Caki2 (cell line): ENCODE results near the gene PAPOLB. TPM values are rescaled to one million over a fixed set of nuclear protein-coding genes. Genes with fewer than 3 reads are reported as not detected.
"Not testable (repeated sequence)": the region's sequence is repeated elsewhere in the genome, so short reads cannot be mapped to it uniquely, and the experiment has no call there.

Experiments used
- DNase-seq: peaks from one replicate; pipeline ENCODE4 v3.0.0-alpha.2; 2015; ENCODE audit warnings: low read depth
- in situ Hi-C: cut with HindIII; loops from 2 replicates; pipeline ENCODE4 v1.10.0; 2016; ENCODE audit warnings: low sequenced_read_pairs, low pct_unique_long_range_greater_than_20kb, mixed read lengths
- total RNA-seq: library from RNA; depleted of rRNA; stranded (reverse); fragments of >200 nt; shearing (Covaris generic); gene quantifications from 2 replicates; pipeline ENCODE4 v1.2.3, GENCODE V29; 2014; ENCODE audit warnings: low replicate concordance; rRNA removed

Gene PAPOLB
- not detected in 2 replicates for total RNA-seq

DNA sequence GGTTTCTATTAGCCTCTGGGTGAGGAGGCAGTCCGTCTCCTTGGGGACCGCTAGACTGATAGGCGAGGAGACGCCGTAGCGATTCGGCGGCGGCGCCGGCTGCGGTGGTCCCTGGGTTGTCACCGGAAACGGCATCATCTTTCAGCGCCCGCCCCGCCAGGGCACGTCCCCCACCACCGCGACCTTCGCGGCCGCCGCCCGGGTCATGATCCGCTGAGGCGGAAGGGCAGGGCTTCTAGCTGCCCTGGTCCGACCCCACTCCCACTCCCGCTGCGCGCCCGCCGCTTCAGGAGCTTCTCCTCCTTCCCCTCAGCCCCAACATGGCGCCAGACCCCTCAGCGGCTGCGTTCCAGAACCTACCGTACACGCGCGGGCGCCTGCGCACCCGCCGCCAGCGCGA, at the start of gene PAPOLB:
Gene PAPOLB (minus strand): TSS at position 358 of the 400 bp plus-strand sequence. CDS start 220 bp downstream, at position 138.
- no peak for DNase-seq
- in situ Hi-C loops: no loop called here

DNA sequence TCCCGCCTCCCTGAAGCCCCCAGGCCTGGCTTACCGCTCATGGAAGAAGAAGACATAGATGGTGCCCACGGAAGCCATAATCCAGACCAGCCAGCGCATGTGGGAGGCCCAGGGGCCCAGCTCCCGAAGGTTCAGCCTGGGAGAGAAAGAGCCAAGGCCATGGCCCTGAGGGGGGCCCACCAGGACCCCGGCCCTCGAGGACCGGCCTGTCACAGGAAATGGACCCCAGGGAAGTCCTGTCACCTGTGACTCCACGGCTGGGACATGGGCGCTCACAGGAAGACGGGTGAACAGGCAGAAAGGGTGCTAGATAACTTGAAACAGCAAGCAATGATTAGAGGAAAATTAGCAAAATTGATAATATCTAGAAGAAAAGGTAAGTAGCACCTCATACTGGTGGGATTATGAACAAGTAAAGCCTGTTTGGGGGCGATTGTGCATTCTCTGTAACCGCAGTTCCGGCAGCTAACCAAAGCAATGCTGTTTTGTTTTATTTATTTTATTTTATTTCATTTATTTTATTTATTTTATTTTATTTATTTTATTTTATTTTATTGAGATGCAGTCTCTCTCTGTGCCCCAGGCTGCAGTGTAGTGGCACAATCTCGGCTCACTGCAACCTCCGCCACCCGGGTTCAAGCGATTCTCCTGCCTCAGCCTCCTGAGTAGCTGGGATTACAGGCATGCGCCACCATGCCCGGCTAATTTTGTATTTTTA, 49.4 kb upstream of the PAPOLB start:
- DNase-seq: no peak
- in situ Hi-C loops: no loop called here

DNA sequence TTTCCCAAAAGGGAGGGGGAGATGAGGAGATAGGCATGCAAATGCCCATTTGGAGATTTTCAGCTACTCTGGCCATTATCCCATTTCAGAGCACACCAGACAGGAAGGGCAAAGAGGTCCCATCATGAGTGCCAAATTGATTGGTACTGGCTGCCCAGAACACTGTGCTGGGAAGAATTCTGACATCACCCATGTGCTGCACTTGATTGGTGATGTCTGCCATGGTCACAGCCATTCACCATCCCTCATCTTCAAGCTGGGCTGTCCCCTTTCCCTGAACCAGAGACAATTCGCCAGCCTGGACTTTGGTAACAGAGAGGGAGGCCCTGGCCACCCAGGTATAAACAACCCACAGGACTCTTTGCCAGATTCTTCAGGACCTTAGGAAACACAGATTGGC, 44.9 kb upstream of the PAPOLB start:
- in situ Hi-C loops: no loop called here

DNA sequence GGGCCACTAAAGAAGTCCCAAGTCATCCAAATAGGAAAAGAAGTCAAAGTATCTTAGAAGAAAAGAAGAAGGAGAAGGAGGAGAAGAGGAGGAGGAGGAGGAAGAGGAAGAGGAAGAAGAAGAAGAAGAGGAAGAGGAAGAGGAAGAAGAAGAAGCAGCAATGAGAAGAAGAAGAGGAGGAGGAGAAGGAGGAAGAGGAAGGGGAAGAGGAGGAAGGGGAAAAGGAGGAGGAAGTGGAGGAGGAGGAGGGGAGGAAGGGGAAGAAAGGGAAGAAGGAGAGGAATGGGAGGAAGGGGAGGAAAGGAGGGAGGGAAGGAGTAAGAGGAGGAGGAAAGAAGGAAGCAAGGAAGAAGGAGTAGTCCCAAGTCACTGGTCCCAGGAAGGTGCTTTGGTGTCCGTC, 43.3 kb upstream of the PAPOLB start:
- DNase-seq: no peak
- in situ Hi-C loops: no loop called here

More for the DNA sequence above, 44.9 kb upstream of the PAPOLB start:
- DNase-seq: no peak

DNA sequence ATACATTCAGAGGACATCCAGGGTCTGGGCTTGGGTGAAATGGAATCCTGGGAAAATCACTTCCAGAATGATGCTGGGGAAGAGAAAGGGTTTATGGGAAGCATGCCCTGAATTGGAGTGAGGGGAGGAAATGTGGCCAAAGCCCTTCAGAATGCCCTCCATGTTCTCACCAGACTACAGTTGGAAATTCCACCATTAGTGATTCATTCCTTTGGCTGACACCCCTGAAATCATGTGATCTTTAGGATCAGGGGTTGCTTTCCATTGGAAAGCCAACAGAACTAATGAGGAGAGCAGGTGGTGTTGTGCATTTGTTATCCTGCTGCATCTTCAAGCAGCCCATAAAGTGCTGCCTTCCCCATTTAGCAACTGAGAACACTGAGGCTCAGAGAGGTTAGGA, 42.5 kb upstream of the PAPOLB start:
- in situ Hi-C loops: no loop called here
- no peak for DNase-seq

DNA sequence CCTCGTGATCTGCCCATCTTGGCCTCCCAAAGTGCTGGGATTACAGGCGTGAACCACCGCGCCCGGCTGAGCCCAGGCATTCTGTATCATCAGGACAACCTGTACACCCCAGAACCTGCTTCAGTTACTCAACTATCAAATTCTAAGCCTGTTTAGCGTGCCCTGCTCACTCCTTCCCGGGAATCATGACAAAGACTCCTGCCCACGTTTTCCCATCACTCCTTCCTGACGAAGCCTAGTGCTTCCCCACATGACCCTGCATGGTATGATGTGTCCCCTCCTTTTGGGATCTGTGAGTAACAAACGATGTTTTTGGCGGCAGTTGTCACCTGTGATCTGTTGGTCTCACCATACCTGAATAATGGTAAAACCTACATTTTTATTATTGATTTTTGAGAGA, 33.9 kb upstream of the PAPOLB start:
- in situ Hi-C loops: no loop called here
- DNase-seq: no peak

DNA sequence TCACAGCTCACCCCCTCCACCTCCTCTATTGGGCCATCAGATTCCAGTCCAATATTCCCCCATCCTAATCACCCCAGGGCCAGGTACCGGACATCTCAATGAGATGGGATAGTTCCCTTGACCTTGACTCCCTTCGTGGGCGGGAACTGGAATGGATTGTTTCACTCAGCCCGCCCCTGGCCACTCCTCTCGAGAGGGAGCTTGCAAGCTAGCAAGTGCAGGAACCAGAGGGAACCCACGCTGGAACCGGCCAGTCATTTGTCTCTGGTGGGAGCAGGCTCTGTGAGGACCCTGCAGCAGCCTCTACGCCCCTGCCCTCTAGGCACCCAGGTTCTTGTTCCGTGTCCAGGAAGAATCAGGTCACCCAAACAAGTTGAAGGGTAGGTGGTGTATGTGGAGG, 32.7 kb upstream of the PAPOLB start:
- in situ Hi-C loops: no loop called here
- no peak for DNase-seq

DNA sequence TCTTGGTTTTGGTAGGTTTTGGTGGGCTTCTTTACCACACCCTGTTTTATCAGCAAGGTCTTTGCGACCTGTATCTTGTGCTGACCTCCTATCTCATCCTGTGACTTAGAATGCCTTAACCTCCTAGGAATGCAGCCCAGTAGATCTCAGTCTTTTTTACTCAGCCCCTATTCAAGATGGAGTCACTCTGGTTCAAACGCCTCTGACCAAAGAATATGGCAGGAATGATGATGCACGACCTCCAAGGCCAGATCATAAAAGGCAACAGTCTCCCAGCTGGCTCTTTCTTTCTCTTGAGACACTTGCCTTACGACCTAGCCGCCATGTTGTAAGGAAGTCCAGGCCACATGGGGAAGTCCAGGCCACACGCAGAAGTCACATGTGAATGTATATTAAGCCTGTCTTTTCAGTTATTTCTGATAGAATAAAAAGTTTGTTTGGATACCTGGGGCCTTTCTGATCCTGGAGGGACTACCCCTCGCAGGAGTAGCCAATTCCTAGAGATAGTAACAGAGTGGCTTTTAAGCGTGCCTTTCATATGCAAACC, 32.2 kb upstream of the PAPOLB start:
- DNase-seq: no peak

DNA sequence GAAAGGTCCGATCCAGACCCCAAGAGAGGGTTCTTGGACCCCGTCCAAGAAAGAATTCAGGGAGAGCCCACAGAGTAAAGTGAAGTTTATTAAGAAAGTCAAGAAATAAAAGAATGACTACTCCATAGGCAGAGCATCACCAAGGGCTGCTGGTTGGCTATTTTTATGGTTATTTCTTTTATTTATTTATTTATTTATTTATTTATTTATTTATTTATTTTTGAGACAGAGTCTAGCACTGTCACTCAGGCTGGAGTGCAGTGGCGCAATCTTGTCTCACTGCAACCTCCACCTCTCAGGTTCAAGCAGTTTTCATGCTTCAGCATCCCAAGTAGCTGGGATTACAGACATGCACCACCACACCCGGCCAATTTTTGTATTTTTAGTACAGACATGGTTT, 31.4 kb upstream of the PAPOLB start:
- in situ Hi-C loops, DNase-seq: not testable (repeated sequence)

More for the DNA sequence above, 32.2 kb upstream of the PAPOLB start:
- in situ Hi-C loops: no loop called here

DNA sequence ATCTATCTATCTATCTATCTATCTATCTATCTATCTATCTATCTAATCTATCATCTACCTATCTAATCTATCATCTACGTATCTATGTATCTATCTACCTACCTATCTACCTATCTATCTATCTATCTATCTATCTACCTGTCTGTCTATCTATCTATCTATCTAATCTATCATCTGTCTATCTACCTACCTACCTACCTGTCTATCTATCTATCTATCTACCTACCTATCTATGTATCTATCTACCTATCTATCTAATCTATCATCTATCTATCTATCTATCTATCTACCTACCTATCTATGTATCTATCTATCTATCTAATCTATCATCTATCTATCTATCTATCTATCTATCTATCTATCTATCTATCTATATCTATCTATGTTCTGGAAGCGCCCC, 29.7 kb upstream of the PAPOLB start:
- in situ Hi-C loops: not testable (repeated sequence)

DNA sequence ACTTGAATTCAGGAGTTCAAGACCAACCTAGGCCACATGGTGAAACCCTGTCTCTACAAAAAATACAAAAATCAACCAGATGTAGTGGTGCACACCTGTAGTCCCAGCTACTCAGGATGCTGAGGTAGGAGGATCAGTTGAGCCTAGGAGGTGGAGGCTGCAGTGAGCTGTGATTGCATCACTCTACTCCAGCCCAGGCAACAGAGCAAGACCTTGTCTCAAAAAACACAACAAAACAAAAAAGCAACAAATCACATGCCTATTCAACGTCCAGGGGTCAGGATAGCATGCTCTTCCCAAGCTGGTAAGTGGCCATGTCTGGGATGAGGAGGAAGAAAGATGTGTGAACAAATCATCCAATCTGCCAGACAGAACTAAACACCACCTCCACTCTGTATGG, 27.9 kb upstream of the PAPOLB start:
- DNase-seq: no peak
- in situ Hi-C loops: no loop called here

More for the DNA sequence above, 29.7 kb upstream of the PAPOLB start:
- not testable (repeated sequence) for DNase-seq

DNA sequence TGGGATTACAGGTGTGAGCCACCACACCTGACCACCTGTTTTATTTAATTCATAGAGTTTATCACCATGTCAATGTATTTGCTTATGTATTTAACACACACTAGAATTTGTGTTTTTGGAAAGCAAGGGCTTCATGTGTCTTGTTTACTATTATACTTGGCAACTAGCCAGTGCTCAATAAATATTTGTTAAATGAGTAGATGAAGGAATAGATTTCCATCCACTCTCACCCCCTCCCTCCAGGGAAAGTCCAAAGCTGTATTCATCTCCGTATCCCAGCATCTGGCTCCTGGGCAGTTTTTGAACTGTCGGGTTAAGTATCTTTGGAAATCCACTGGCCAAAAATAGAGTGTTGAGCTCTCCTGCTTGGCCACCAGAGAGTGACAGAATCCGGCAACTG, 26.3 kb upstream of the PAPOLB start:
- in situ Hi-C loops: no loop called here
- no peak for DNase-seq

DNA sequence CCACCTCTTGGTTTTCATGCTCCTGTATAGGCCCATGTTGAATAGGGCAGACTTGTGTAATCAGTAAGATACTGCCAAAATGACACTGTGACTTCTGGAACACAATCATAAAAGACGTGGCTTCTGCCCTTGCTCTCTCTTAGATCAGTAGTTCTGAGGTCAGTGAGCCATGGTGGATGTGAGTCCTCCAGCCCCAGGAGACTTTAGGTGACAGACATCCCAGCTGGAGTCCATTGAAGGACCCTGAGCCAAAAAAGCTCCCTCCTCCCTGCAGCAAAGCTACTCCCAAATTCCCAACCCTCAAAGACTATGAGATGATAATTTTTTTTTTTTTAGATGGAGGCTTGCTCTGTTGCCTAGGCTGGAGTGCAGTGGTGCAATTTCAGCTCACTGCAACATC, 24.8 kb upstream of the PAPOLB start:
- in situ Hi-C loops: no loop called here
- no peak for DNase-seq

DNA sequence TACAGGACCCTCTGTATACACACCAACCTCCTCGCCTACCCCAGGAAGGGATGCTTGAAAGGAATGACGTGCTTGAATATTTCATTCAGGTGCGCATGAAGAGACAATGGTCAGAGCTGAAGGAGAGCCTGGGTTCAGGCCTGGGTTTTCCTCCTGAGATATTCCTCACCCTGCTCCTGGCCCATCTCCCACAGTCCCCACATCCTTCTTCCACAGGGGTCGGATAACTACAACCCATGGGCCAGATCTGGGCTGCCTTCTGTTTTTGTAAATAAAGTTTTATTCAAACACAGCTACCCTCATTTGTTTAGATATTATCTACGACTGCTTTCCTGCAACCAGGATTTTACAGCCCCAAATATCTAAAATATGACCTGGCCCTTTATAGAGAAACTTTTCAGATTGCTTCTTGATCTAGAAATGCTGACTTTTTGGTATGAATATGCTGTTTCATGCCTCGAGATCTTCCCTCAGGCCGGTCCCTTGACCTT, 23.5 kb upstream of the PAPOLB start:
- in situ Hi-C loops: no loop called here
- no peak for DNase-seq

DNA sequence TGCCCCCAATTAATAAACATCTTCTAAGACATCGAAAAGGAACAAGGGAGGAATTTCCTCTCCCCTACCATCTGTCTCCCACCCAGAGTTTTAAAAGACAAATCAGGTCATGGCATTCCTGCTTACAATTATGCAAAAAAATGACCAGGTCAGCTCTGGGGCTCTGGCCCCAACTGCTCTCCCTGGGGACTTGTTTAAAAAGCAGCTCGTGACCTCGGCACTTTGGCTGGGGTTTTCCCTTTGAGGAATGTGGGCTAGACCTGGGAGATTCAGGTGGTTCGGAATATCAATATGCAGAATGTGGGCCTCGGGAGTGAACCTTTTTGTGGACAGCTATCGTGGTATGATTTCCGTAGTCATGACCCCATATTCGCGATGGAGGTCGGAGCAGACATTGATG, 22.3 kb upstream of the PAPOLB start:
- DNase-seq: no peak
- in situ Hi-C loops: no loop called here

DNA sequence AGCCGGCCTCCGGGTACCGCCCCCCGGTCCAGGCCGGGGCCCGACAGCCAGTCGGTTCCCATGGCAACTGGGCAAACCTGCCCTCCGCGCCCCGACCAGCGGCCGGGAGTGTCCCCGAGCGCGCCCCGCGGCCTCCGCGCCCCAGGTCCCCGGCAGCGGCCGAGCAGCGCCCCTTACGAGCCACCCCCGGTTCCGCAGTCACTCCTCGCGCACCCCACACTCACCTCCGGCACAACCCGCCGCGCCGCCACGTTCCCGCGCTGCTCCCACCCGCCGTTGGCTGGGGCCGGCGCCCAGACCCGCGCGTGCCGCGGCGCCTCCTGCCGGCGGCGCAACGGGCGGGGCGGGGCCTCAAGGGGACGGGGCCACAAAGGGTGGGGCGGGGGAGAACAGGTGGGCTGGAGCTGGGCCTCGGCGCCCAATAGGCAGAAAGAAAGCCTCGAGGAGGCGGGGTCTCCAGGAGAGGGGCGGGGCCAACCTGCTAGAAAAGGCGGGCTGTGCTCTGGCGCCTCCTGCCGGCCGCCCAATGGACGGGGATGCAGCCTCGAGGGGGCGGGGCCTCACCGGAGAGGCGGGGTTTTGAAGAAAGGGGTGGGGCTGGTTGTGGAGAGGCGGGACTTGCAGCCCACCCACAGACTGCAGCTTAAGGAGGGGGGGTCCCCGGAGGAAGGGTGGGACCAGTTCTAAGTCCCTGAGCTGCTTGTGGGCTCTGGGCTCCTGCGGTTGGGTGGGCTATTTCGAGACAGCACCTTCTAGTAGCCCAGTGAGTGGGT, 21.7 kb upstream of the PAPOLB start, which contains the start of gene RADIL:
Gene RADIL (minus strand): TSS at position 345 of the 773 bp plus-strand sequence. CDS start 5,577 bp downstream, outside the sequence.
- peak; percentile 80 for DNase-seq
- in situ Hi-C loops: no loop called here

DNA sequence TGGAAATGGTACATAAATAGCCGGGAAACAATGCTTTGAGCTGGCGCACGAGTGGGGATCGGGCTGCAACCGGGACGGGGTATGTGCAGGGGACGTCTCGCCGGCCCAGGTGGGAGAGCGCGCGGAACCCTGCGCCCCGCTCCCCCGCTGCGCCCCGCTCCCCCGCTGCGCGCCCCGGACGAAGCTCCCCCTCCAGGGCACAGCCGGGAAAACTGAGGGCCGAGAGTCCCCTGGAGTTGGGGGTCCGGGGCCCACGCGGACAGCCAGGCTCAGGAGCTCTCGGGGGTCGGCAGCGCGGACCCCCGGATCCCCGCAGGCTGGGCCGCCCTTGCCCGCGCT, 21.2 kb upstream of the PAPOLB start:
- in situ Hi-C loops: no loop called here
- DNase-seq: no peak

DNA sequence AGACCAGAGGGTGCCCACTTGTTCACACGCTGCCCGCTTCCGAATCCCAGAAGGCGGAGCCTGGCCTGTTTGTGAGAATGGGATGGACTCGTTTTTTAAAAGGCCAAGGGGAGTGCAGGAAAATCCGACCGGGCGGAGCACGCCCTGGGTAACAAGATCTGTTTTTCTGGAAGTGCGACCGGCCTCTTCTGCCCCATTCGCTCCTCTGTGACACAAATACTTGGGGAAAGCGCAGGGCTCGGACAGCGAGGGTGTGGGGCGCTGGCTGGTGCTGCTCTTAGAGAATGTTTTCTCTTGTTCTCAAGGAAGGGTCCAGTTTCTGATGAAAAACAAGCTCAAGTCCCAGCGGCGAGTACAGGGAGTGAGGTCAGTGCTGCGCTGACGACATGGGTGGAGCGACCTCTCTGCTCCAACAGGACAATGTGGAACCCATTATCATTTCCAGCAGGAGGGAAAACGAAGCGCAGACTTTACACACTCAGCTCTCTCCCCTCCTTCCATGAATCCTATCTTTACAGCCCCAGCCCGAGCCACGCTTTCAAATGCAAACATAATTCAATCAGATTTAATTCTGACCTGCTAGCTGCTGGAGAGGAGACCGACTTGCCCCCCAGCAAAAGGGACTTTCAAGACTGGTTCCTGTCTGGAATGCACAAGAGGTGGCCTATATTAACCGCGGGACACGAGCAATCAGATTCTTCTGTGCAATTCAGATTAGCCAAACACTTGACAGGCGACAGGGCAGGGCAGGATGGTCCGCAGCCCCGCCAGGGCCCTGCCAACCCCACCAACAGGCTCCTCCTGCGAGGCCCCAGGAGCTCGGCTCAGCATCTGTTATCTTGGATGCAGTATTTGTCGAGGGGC, 20.6 kb upstream of the PAPOLB start:
- DNase-seq: no peak
- in situ Hi-C loops: no loop called here
